Testis (tissue), 2 donors: ENCODE results near the gene ASPHD2.

Experiments used
- POLR2A ChIP-seq: fragments of 450-650 bp; IDR thresholded peaks from one replicate; pipeline ENCODE4 v1.6.1; 2017; ENCODE audit warnings: antibody characterized with exemption, mild to moderate bottlenecking, moderate library complexity
- TF ChIP-seq, protein P1 (sequence below), 3 experiments: fragments of 450-650 bp in 2 of 3; fragments of 200-600 bp in 1 of 3; sonication (generic) in 1 of 3; IDR thresholded peaks; one replicate each; pipeline ENCODE4 v1.5.1; 2016 to 2019; ENCODE audit warnings: antibody characterized with exemption in 3 of 3, mild to moderate bottlenecking in 2 of 3, moderate library complexity in 1 of 3

DNA sequence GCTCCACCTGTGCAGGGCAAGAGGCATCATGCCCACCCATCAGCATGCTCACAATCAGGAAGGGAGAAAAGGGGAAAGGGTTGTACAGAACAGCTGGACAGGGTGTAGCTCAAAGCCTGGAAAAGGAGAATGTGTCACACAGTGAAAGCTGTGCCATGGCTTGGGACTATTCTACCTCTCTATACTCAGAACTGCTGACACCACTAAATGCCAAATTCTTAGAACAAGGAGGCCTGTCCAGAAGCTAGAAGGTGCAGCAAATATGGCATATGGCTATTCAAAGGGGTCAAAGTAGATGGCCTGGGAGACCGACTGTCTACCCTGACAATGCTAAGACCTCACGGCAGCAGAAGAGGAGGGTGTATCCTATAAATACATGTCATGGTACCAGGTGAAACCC lies 41.7 kb downstream of the ASPHD2 start:
- TF ChIP-seq, protein P1, sequence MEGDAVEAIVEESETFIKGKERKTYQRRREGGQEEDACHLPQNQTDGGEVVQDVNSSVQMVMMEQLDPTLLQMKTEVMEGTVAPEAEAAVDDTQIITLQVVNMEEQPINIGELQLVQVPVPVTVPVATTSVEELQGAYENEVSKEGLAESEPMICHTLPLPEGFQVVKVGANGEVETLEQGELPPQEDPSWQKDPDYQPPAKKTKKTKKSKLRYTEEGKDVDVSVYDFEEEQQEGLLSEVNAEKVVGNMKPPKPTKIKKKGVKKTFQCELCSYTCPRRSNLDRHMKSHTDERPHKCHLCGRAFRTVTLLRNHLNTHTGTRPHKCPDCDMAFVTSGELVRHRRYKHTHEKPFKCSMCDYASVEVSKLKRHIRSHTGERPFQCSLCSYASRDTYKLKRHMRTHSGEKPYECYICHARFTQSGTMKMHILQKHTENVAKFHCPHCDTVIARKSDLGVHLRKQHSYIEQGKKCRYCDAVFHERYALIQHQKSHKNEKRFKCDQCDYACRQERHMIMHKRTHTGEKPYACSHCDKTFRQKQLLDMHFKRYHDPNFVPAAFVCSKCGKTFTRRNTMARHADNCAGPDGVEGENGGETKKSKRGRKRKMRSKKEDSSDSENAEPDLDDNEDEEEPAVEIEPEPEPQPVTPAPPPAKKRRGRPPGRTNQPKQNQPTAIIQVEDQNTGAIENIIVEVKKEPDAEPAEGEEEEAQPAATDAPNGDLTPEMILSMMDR (IDR thresholded peaks at IDR 0.05) = no peak
- no peak for TF ChIP-seq POLR2A
